ENCODE results near the gene CFAP68.

GRCh38 chr11:111921541-111922230 lies 42.3 kb downstream of the CFAP68 start:
- TF ChIP-seq CTCF (IDR thresholded peaks at IDR 0.05) (no peak), POLR2A (IDR thresholded peaks at IDR 0.05) (no peak)
